ENCODE measurements around the gene PPP3R2.

GRCh38 chr9:101628173-101628572 lies 33.4 kb upstream of the PPP3R2 start:
- TF ChIP-seq CTCF (IDR thresholded peaks at IDR 0.05; ENCODE audit: low read depth, low read length): no peak
- no peak for TF ChIP-seq EZH2phosphoT487 (IDR thresholded peaks at IDR 0.05; ENCODE audit: low read depth)
